HFF-Myc (cell line): Measurements from ENCODE around the gene PROM1.

Source experiments
- DNase-seq: peaks from one replicate; pipeline ENCODE4 v3.0.0-alpha.2; 2011; ENCODE audit warnings: low read depth; ENCODE audit errors: extremely low read depth
- H3K4me3 ChIP-seq: replicated peaks from 2 replicates; pipeline ENCODE4 v1.5.1; 2011; ENCODE audit warnings: low read depth, mild to moderate bottlenecking, control low read depth, low read length
- CTCF ChIP-seq: IDR thresholded peaks from 2 replicates; pipeline ENCODE4 v1.5.1; 2012; ENCODE audit warnings: mild to moderate bottlenecking, low read depth, low read length, control low read depth; ENCODE audit errors: missing control alignments

PROM1 gene

GRCh38 chr4:16079046-16079445, 4.8 kb downstream of the PROM1 start:
- TF ChIP-seq CTCF = no peak
- no peak for DNase-seq
- H3K4me3 ChIP-seq = no peak overlapping the region

- DNase-seq = no peak
- H3K4me3 ChIP-seq = no peak overlapping the region
- TF ChIP-seq CTCF = no peak
These were observed 5.5 kb downstream of the PROM1 start for GRCh38 chr4:16078195-16078760.

GRCh38 chr4:16077786-16078185, 6.0 kb downstream of the PROM1 start:
- no peak overlapping the region for H3K4me3 ChIP-seq
- no peak for DNase-seq
- no peak for TF ChIP-seq CTCF

GRCh38 chr4:16075975-16076757, 7.7 kb downstream of the PROM1 start:
- TF ChIP-seq CTCF = no peak
- no peak for DNase-seq
- H3K4me3 ChIP-seq = no peak overlapping the region

DNA sequence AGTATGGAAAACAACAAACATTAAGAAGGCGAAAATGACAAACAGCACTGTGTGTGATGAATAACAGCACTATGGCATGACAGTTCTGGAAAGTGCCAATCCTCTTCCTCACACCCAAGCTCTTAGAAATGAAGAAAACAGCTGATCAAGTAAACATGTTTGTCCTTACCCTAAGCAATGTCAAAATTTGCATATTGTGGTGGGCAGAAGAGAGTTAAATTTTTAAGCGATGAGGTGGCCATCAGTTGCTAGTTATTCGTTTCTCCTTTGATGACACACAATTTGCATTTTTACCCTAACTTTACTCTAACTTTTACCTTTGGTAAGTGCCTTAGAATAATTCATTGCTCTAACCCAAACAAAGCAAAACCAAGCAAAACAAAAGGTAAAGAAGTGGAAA, 8.8 kb downstream of the PROM1 start:
- no peak overlapping the region for H3K4me3 ChIP-seq
- no peak for TF ChIP-seq CTCF
- no peak for DNase-seq

DNA sequence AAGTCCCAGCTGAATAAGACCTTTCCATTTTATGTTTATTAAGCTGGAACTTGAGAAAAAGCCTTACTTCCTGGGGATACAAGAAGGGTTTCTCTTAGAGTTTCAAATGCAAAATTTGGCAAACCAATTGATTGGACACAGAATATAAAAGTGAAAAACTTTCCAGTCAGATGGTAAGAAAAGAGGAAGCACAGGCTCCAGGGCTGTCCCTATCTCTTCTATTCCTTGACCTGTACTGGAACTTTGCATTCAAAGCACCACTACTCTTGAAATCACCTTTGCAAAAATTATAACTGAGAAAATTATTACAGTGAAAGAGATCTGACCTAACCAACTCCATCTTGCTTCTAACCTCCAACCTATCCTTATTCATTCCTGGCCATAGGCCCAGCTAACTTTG, 11.7 kb downstream of the PROM1 start:
- DNase-seq = no peak
- H3K4me3 ChIP-seq = no peak overlapping the region
- no peak for TF ChIP-seq CTCF
